ENCODE data around the gene PPIF.
A peak's percentile ranks its signal among the peaks of the same experiment; 100 is the strongest.

DNA sequence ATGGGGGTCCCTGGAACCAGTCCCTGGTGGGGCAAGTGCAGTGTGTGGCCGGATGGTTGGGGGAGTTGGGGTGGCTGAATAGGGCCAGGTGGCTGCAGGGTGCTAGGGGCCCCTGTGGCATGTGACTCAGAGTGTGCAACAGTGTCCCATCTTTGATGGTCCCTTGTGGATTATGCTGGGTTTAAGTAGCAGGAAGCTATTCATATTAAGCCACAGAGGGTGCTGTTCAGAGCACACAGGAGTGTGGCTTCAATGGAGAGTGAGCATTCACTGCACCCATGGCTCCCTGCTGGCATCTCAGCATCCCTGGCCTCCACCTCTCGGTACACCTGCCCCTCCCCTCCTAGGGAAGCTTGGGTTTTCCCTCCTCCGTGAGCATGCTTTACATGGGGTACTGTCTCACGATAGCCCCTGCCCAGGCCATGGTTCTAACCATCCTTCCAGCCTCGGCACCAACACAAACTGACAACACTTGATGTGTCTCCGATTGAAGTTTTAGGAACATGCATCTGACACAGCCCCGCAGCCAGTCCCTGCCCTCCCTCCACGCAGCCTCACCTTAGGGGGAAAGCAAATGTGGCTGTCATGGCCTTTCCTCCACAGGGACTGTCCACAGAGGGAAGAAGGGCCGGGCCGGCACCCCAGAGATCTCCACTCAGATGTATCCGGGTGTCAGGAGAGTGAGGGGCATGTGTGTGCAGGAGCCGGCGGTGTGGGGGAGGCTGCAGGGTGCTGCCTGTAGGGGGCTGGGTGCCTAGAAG, 30.4 kb upstream of the PPIF start:
- TF ChIP-seq, protein P1, sequence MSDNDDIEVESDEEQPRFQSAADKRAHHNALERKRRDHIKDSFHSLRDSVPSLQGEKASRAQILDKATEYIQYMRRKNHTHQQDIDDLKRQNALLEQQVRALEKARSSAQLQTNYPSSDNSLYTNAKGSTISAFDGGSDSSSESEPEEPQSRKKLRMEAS (IDR thresholded peaks at IDR 0.05) = 0 out of 2 replicates have a peak, but pooled peaks have one; percentile 35
- TF ChIP-seq EP300 (IDR thresholded peaks at IDR 0.05; ENCODE audit: borderline replicate concordance) = no peak
- no peak for TF ChIP-seq FOXM1 (IDR thresholded peaks at IDR 0.05; ENCODE audit: borderline replicate concordance, low read depth)
- TF ChIP-seq EGR1 (IDR thresholded peaks at IDR 0.05) = no peak
- no peak for TF ChIP-seq CEBPB (IDR thresholded peaks at IDR 0.05)
- TF ChIP-seq, protein P2, sequence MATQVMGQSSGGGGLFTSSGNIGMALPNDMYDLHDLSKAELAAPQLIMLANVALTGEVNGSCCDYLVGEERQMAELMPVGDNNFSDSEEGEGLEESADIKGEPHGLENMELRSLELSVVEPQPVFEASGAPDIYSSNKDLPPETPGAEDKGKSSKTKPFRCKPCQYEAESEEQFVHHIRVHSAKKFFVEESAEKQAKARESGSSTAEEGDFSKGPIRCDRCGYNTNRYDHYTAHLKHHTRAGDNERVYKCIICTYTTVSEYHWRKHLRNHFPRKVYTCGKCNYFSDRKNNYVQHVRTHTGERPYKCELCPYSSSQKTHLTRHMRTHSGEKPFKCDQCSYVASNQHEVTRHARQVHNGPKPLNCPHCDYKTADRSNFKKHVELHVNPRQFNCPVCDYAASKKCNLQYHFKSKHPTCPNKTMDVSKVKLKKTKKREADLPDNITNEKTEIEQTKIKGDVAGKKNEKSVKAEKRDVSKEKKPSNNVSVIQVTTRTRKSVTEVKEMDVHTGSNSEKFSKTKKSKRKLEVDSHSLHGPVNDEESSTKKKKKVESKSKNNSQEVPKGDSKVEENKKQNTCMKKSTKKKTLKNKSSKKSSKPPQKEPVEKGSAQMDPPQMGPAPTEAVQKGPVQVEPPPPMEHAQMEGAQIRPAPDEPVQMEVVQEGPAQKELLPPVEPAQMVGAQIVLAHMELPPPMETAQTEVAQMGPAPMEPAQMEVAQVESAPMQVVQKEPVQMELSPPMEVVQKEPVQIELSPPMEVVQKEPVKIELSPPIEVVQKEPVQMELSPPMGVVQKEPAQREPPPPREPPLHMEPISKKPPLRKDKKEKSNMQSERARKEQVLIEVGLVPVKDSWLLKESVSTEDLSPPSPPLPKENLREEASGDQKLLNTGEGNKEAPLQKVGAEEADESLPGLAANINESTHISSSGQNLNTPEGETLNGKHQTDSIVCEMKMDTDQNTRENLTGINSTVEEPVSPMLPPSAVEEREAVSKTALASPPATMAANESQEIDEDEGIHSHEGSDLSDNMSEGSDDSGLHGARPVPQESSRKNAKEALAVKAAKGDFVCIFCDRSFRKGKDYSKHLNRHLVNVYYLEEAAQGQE (IDR thresholded peaks at IDR 0.05; ENCODE audit: low read depth) = no peak
- no peak for TF ChIP-seq TEAD4 (IDR thresholded peaks at IDR 0.05)
- TF ChIP-seq ZBTB7A (IDR thresholded peaks at IDR 0.05; ENCODE audit: low read depth) = no peak
- TF ChIP-seq, protein P3, sequence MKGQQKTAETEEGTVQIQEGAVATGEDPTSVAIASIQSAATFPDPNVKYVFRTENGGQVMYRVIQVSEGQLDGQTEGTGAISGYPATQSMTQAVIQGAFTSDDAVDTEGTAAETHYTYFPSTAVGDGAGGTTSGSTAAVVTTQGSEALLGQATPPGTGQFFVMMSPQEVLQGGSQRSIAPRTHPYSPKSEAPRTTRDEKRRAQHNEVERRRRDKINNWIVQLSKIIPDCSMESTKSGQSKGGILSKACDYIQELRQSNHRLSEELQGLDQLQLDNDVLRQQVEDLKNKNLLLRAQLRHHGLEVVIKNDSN (IDR thresholded peaks at IDR 0.05) = no peak
- no peak for TF ChIP-seq TCF12 (IDR thresholded peaks at IDR 0.05; ENCODE audit: low read depth)
- TF ChIP-seq TAF1 (IDR thresholded peaks at IDR 0.05; ENCODE audit: low read depth) = no peak
- TF ChIP-seq YY1 (IDR thresholded peaks at IDR 0.05; ENCODE audit: low read depth) = no peak
- TF ChIP-seq NFIC (IDR thresholded peaks at IDR 0.05) = no peak
- no peak for TF ChIP-seq RAD21 (IDR thresholded peaks at IDR 0.05; ENCODE audit: low read depth)
